IMR-90 (cell line): ENCODE measurements around the gene TPPP3. TPM values are rescaled to one million over a fixed set of nuclear protein-coding genes. Genes with fewer than 3 reads are reported as not detected.

ENCODE experiments used
- ATAC-seq: fragments of 200-7000 bp; cut with Tn5 transposase; 2 replicates; pipeline ENCODE4 v1.9.1; 2020; ENCODE audit warnings: low read depth, mild to moderate bottlenecking, moderate library complexity
- BruUV-seq: library from RNA; stranded (reverse); fragments of 400-500 nt; replicated peaks from 2 replicates; lab custom pipeline; 2021; lab: Mats Ljungman, UMichigan
- CTCF ChIA-PET: fragments of 300-600 bp; formaldehyde crosslinking; extraction: SDS; loops from one replicate; lab custom pipeline; 2021; ENCODE audit warnings: antibody characterized with exemption; lab: Yijun Ruan, JAX
- POLR2A ChIA-PET: fragments of 300-600 bp; sonication (Branson Sonifier 250); formaldehyde crosslinking; loops from one replicate; lab custom pipeline; 2022; ENCODE audit warnings: antibody characterized with exemption; ENCODE audit not compliant: unreplicated experiment; lab: Charles Lee
- DNase-seq: peaks from one replicate; pipeline ENCODE4 v3.0.0; 2013
- H2AFZ ChIP-seq: replicated peaks from 2 replicates; pipeline ENCODE3; 2013; ENCODE audit warnings: low read length, mild to moderate bottlenecking; ENCODE audit not compliant: poor library complexity
- H2AK5ac ChIP-seq: 2 replicates; pipeline ENCODE4 v1.6.1; 2013; ENCODE audit warnings: low read depth, low read length, inconsistent platforms
- H2AK9ac ChIP-seq: replicated peaks from 2 replicates; pipeline ENCODE3; 2013; ENCODE audit warnings: mild to moderate bottlenecking, low read depth, low read length, moderate library complexity; ENCODE audit not compliant: poor library complexity
- H2BK120ac ChIP-seq: 2 replicates; pipeline ENCODE4 v1.6.1; 2013; ENCODE audit warnings: low read depth, low read length, inconsistent platforms
- H2BK15ac ChIP-seq: 3 replicates; pipeline ENCODE4 v1.6.1; 2013; ENCODE audit warnings: low read depth, low read length, inconsistent platforms
- H2BK20ac ChIP-seq: 2 replicates; pipeline ENCODE4 v1.6.1; 2013; ENCODE audit warnings: low read depth, mild to moderate bottlenecking, inconsistent platforms, low read length, moderate library complexity
- H2BK5ac ChIP-seq: 2 replicates; pipeline ENCODE4 v1.6.1; 2013; ENCODE audit warnings: mild to moderate bottlenecking, low read depth, low read length, inconsistent platforms; ENCODE audit not compliant: poor library complexity, severe bottlenecking
- H3K14ac ChIP-seq: replicated peaks from 2 replicates; pipeline ENCODE4 v1.6.1; 2013; ENCODE audit warnings: low read depth, low read length, inconsistent platforms
- H3K18ac ChIP-seq: 2 replicates; pipeline ENCODE4 v1.6.1; 2013; ENCODE audit warnings: low read depth, low read length, control low read depth
- H3K23ac ChIP-seq: 2 replicates; pipeline ENCODE4 v1.6.1; 2013; ENCODE audit warnings: low read depth, low read length, inconsistent platforms
- H3K27ac ChIP-seq: 2 replicates; pipeline ENCODE4 v1.5.1; 2013; ENCODE audit warnings: mild to moderate bottlenecking, control low read depth, low read length; ENCODE audit not compliant: insufficient read depth
- H3K27me3 ChIP-seq: 2 replicates; pipeline ENCODE4 v1.6.1; 2013; ENCODE audit warnings: low read length; ENCODE audit not compliant: control insufficient read depth, insufficient read depth
- H3K36me3 ChIP-seq: 2 replicates; pipeline ENCODE4 v1.6.1; 2013; ENCODE audit warnings: low read length, mixed read lengths; ENCODE audit not compliant: control insufficient read depth, insufficient read depth
- H3K4ac ChIP-seq: 2 replicates; pipeline ENCODE4 v1.6.1; 2013; ENCODE audit warnings: low read depth, low read length, inconsistent platforms
- H3K4me1 ChIP-seq: 2 replicates; pipeline ENCODE4 v1.6.1; 2013; ENCODE audit warnings: low read length, mixed read lengths; ENCODE audit not compliant: control insufficient read depth, insufficient read depth
- H3K4me2 ChIP-seq: 2 replicates; pipeline ENCODE4 v1.6.1; 2013; ENCODE audit warnings: low read depth, mild to moderate bottlenecking, control low read depth, low read length, moderate library complexity
- H3K4me3 ChIP-seq: 2 replicates; pipeline ENCODE4 v1.5.1; 2013; ENCODE audit warnings: low read depth, mild to moderate bottlenecking, control low read depth, low read length, moderate library complexity; ENCODE audit not compliant: insufficient read depth
- H3K56ac ChIP-seq: 2 replicates; pipeline ENCODE4 v1.6.1; 2013; ENCODE audit warnings: low read length, inconsistent platforms; ENCODE audit not compliant: insufficient read depth; ENCODE audit errors: extremely low read depth
- H3K79me1 ChIP-seq, 2 experiments: 2 replicates each; pipeline ENCODE4 v1.6.1; 2013; ENCODE audit warnings: low read length in 2 of 2, inconsistent platforms in 1 of 2, low read depth in 1 of 2
- H3K9ac ChIP-seq: 2 replicates; pipeline ENCODE4 v1.6.1; 2013; ENCODE audit warnings: low read depth, low read length, control low read depth
- H3K9me1 ChIP-seq: 2 replicates; pipeline ENCODE4 v1.6.1; 2013; ENCODE audit warnings: low read length, inconsistent platforms; ENCODE audit not compliant: insufficient read depth
- H3K9me3 ChIP-seq: 2 replicates; pipeline ENCODE4 v1.6.1; 2013; ENCODE audit warnings: low read length; ENCODE audit not compliant: control insufficient read depth, insufficient read depth
- H4K20me1 ChIP-seq: 2 replicates; pipeline ENCODE4 v1.6.1; 2013; ENCODE audit warnings: low read length, inconsistent platforms; ENCODE audit not compliant: insufficient read depth
- H4K5ac ChIP-seq: 2 replicates; pipeline ENCODE4 v1.6.1; 2013; ENCODE audit warnings: mild to moderate bottlenecking, low read depth, low read length, control low read depth
- H4K8ac ChIP-seq, 2 experiments: 2 replicates each; pipeline ENCODE4 v1.6.1; 2013; ENCODE audit warnings: low read depth in 2 of 2, low read length in 2 of 2, control low read depth in 1 of 2, inconsistent platforms in 1 of 2
- H4K91ac ChIP-seq: 2 replicates; pipeline ENCODE4 v1.6.1; 2013; ENCODE audit warnings: low read depth, low read length, inconsistent platforms; ENCODE audit not compliant: insufficient read depth
- CTCF ChIP-seq: conservative IDR thresholded peaks from 2 replicates; pipeline ENCODE4 v1.5.1; 2012; ENCODE audit warnings: mild to moderate bottlenecking, low read depth, low read length, improper control_type of control experiment
- SMC3 ChIP-seq: fragments of 150-350 bp; IDR thresholded peaks from 2 replicates; pipeline ENCODE4 v1.6.1; 2016; ENCODE audit warnings: low read depth, mild to moderate bottlenecking, antibody characterized with exemption, low read length, moderate library complexity
- WGBS, 2 experiments: methylation state at CpG; one replicate each; pipeline versions ENCODE4 v1.1.5 to v1.1.7; 2013; ENCODE audit warnings: missing lambda C conversion rate in 2 of 2; ENCODE audit not compliant: insufficient read length in 1 of 2; ENCODE audit errors: extremely low coverage in 2 of 2; 5-methylcytosine and 5-hydroxymethylcytosine counted together
- dilution Hi-C: fragments of 300-500 bp; cut with HindIII; formaldehyde crosslinking; loops from one replicate; pipeline ENCODE4 v1.14.3; 2018; ENCODE audit warnings: low sequenced_read_pairs; ENCODE audit not compliant: unreplicated experiment
- in situ Hi-C: fragments of 300-500 bp; cut with MboI; formaldehyde crosslinking; loops from 3 replicates; pipeline ENCODE4 v1.14.3; 2019; ENCODE audit warnings: low sequenced_read_pairs, inconsistent platforms, mixed read lengths
- intact Hi-C: fragments of 100-400 bp; cut with micrococcal nuclease; formaldehyde crosslinking; loops from 2 replicates; pipeline ENCODE4 v1.10.0; 2022
- polyA plus RNA-seq, 3 experiments: library from polyadenylated mRNA; depleted of rRNA; stranded (reverse); fragments of >200 nt; gene quantifications; 2 replicates each; pipeline ENCODE4 v1.2.3, GENCODE V29; 2012; ENCODE audit warnings: low replicate concordance in 1 of 3
- total RNA-seq: library from RNA; depleted of rRNA; stranded (reverse); fragments of >200 nt; gene quantifications from 2 replicates; pipeline ENCODE4 v1.2.3, GENCODE V29; 2012

The TPPP3 gene
- total and polyA plus RNA-seq, 2 of the 4 experiments (the other 2 are of a cell fraction), result 0.54 to 2.4 TPM

GRCh38 chr16:67407788-67408452 lies 14.6 kb upstream of the TPPP3 start:
- H2AK5ac ChIP-seq, result peak overlapping the region; percentile 84; the same call in 1 of the 2 replicates
- intact Hi-C loops (no loop called here), in situ Hi-C loops (no loop called here), dilution Hi-C loops (no loop called here)
- H2BK20ac ChIP-seq, result no peak overlapping the region
- ChIA-PET POLR2A (no interaction called here), CTCF (interaction anchor here (1.2 to 1.8 kb wide), 3 partner anchors 8 to 20 kb away, joined by 3 to 5 read pairs (median 4); no protein-coding TSS in a partner anchor)
- ATAC-seq, result no peak
- TF ChIP-seq SMC3 (no peak), CTCF (0 out of 2 replicates have a peak, but pooled peaks have one; percentile 2)
- no peak for DNase-seq
- no peak overlapping the region for H3K4me2 ChIP-seq
- H3K4me3 ChIP-seq, result no peak overlapping the region
- H3K18ac ChIP-seq, result no peak overlapping the region
- no peaks in the 10 kb centered on the region for H3K9me3 ChIP-seq
- peak overlapping the region; percentile 88 for H2AFZ ChIP-seq
- H3K9me1 ChIP-seq, result peaks cover 12% of the 10 kb centered on the region
- H3K4me1 ChIP-seq, result peaks cover 17% of the 10 kb centered on the region
- peak overlapping the region in 1 of 2 experiments; percentile 60; a peak in 2 of 4 replicates for H4K8ac ChIP-seq
- H3K23ac ChIP-seq, result no peak overlapping the region
- H2AK9ac ChIP-seq, result no peak overlapping the region
- peak overlapping the region; percentile 76; the same call in 1 of the 2 replicates for H2BK120ac ChIP-seq
- no peak overlapping the region for H2BK5ac ChIP-seq
- H4K91ac ChIP-seq, result no peak overlapping the region
- peak overlapping the region; percentile 52; the same call in 1 of the 2 replicates for H3K14ac ChIP-seq
- no peaks in the 10 kb centered on the region for H4K20me1 ChIP-seq
- 80% methylated on average over 1 of the region's 6 CpGs; no CpG with 5 or more reads in 1 of the 2 experiments for WGBS, 2 experiments
- peaks cover 0 to 10% of the 10 kb centered on the region in 2 experiments; a peak in 2 of 4 replicates for H3K79me1 ChIP-seq
- H3K56ac ChIP-seq, result no peak overlapping the region
- H3K4ac ChIP-seq, result no peak overlapping the region; the same call in 1 of the 2 replicates
- no peaks in the 10 kb centered on the region for H3K36me3 ChIP-seq
- H3K27me3 ChIP-seq, result no peaks in the 10 kb centered on the region
- BruUV-seq, result no TSS peak
- H3K27ac ChIP-seq, result no peak overlapping the region
- no peak overlapping the region for H4K5ac ChIP-seq
- H2BK15ac ChIP-seq, result no peak overlapping the region
- no peak overlapping the region for H3K9ac ChIP-seq
